Adrenal gland (tissue), 12 donors: ENCODE results near the gene ARHGAP26. TPM values are rescaled to one million over a fixed set of nuclear protein-coding genes. Genes with fewer than 3 reads are reported as not detected.

Source experiments
- DNase-seq, 7 donors: peaks; one replicate each; pipeline ENCODE4 v3.0.0-alpha.2; 2019 to 2020
- H3K27ac ChIP-seq, 5 donors: fragments of 200-600 bp; sonication (generic) in 4 of 5; 1 replicate in 3 of 5; 2 replicates in 2 of 5; pipeline versions ENCODE4 v1.5.1 to v1.8.0; 2016 to 2020; ENCODE audit warnings: mild to moderate bottlenecking in 1 of 5
- H3K27me3 ChIP-seq: fragments of 200-600 bp; 2 replicates; pipeline ENCODE4 v1.8.0; 2021
- H3K36me3 ChIP-seq, 2 donors: fragments of 200-600 bp; replicated peaks in 1 of 2; 1 replicate in 1 of 2; 2 replicates in 1 of 2; pipeline versions ENCODE4 v1.5.1 to v1.8.0; 2018 to 2022
- H3K4me1 ChIP-seq, 2 donors: fragments of 200-600 bp; replicated peaks in 1 of 2; 1 replicate in 1 of 2; 2 replicates in 1 of 2; pipeline versions ENCODE4 v1.5.1 to v1.8.0; 2018 to 2021
- H3K4me3 ChIP-seq, 4 donors: fragments of 200-600 bp; sonication (generic) in 3 of 4; one replicate each; pipeline ENCODE4 v1.5.1; 2016 to 2018
- H3K9me3 ChIP-seq, 3 donors: fragments of 200-600 bp; sonication (generic) in 1 of 3; replicated peaks in 1 of 3; 1 replicate in 2 of 3; 2 replicates in 1 of 3; pipeline versions ENCODE4 v1.5.1 to v1.8.0; 2016 to 2021
- CTCF ChIP-seq, 6 experiments: fragments of 450-650 bp in 4 of 6; fragments of 200-600 bp in 2 of 6; sonication (generic) in 1 of 6; IDR thresholded peaks; 1 replicate in 5 of 6; 2 replicates in 1 of 6; pipeline versions ENCODE4 v1.5.1 to v1.8.0; 2016 to 2021; ENCODE audit warnings: antibody characterized with exemption in 6 of 6, mild to moderate bottlenecking in 2 of 6, moderate library complexity in 1 of 6
- POLR2A ChIP-seq, 2 donors: fragments of 450-650 bp; IDR thresholded peaks; one replicate each; pipeline ENCODE4 v1.6.1; 2017; ENCODE audit warnings: antibody characterized with exemption in 2 of 2, mild to moderate bottlenecking in 2 of 2, moderate library complexity in 1 of 2
- WGBS, 4 donors: extraction: QIAGEN DNeasy Blood & Tissue Kit in 2 of 4; methylation state at CpG; one replicate each; pipeline versions ENCODE4 v1.1.5 to v1.1.7; 2013 to 2017; 5-methylcytosine and 5-hydroxymethylcytosine counted together
- intact Hi-C, 2 donors: fragments of 100-400 bp; cut with DNase I; formaldehyde crosslinking; loops; one replicate each; pipeline versions ENCODE4 v1.14.1 to v1.15.0; 2022 to 2023
- polyA plus RNA-seq, 3 donors: library from polyadenylated mRNA; stranded (reverse); fragments of 200-250 nt in 2 of 3; fragments of 350-450 nt in 1 of 3; fragmentation: Illumina TruSeq in 1 of 3; extraction: RNeasy Lipid Tissue Mini Kit (QIAGEN cat#74804) in 1 of 3; gene quantifications; one replicate each; pipeline ENCODE4 v1.2.3, GENCODE V29; 2013 to 2014
- total RNA-seq, 9 donors: library from RNA; depleted of rRNA in 4 of 9; stranded (reverse); fragments of >200 nt in 4 of 9; fragments of 120-200 nt in 1 of 9; fragmentation: NEBNext Ultra II Directional in 1 of 9; extraction: Animal tissue kit (Norgen Biotek cat#: 25700) in 1 of 9; gene quantifications; one replicate each; pipeline versions ENCODE4 v1.1.0 to v1.2.4, GENCODE V29; 2013 to 2023
- donor health status: healthy with polysubstance abuse.
- donor health status: Bipolar disorder and iron deficiency.
- donor health status: DM: yes; HTN: yes; CAD: no.
- donor health status: DM: no; HTN: no; CAD: no.
- donor health status: DM: no; HTN: no; CAD: no.
- donor health status: DM: yes; HTN: yes; CAD: no.

The ARHGAP26 gene
- total and polyA plus RNA-seq, 12 donors: 3.0 to 21.7 (median 10.8) TPM

DNA sequence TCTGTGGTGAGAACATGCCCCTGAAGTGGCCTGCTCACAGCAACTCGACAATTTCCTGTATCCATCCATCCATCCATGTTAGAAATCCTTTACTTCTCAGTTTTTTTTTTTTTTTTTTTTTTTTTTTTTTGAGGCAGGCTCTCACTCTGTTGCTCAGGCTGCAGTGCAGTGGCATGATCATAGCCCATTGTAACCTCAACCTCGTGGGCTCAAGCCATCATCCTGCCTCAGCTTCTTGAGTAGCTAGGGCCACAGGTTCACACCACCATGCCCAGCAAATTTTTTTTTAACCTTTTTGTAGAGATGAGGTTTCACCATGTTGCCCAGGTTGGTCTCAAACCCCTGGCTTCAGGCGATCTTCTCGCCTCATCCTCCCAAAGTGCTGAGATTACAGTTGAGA, 259.1 kb downstream of the ARHGAP26 start:
- Histone ChIP-seq H3K4me3 (no peak overlapping the region), H3K27me3 (no peaks in the 10 kb centered on the region), H3K27ac (no peak overlapping the region), H3K36me3 (no peaks in the 10 kb centered on the region), H3K9me3 (no peaks in the 10 kb centered on the region), H3K4me1 (no peaks in the 10 kb centered on the region)
- DNase-seq: no peak
- intact Hi-C loops: no loop called here
- TF ChIP-seq POLR2A (IDR thresholded peaks at IDR 0.05) (no peak), CTCF (IDR thresholded peaks at IDR 0.05) (no peak)
- WGBS, 4 donors: 82 to 93% (median 87%) methylated on average over 4 of the region's 4 CpGs

DNA sequence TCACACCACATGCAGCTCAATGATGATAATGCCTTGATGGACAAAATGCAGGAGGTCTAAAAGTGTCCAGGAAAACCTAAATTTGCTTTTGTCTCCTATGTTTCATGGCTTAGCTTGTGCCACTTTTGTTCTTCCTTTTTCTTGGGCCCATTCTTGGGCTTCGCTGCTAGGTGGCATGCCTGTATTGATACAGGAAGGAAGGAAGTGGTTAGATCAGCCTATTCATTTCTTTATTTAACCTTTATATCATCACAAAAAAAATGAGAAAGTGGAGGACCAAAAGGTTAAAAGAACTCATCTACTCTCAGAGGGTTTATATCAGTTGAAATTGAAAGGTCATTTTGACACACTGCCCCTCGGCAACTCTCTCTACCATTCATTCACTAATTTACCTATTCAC, 260.2 kb downstream of the ARHGAP26 start:
- intact Hi-C loops: no loop called here
- no peaks in the 10 kb centered on the region for H3K27me3 ChIP-seq
- TF ChIP-seq POLR2A (IDR thresholded peaks at IDR 0.05): no peak
- no peak for TF ChIP-seq CTCF (IDR thresholded peaks at IDR 0.05)
- no peaks in the 10 kb centered on the region for H3K4me1 ChIP-seq
- DNase-seq: no peak
- H3K27ac ChIP-seq: no peak overlapping the region
- H3K36me3 ChIP-seq: no peaks in the 10 kb centered on the region
- 73 to 81% (median 78%) methylated on average over 2 of the region's 2 CpGs for WGBS, 4 donors
- H3K9me3 ChIP-seq: no peaks in the 10 kb centered on the region
- no peak overlapping the region for H3K4me3 ChIP-seq

DNA sequence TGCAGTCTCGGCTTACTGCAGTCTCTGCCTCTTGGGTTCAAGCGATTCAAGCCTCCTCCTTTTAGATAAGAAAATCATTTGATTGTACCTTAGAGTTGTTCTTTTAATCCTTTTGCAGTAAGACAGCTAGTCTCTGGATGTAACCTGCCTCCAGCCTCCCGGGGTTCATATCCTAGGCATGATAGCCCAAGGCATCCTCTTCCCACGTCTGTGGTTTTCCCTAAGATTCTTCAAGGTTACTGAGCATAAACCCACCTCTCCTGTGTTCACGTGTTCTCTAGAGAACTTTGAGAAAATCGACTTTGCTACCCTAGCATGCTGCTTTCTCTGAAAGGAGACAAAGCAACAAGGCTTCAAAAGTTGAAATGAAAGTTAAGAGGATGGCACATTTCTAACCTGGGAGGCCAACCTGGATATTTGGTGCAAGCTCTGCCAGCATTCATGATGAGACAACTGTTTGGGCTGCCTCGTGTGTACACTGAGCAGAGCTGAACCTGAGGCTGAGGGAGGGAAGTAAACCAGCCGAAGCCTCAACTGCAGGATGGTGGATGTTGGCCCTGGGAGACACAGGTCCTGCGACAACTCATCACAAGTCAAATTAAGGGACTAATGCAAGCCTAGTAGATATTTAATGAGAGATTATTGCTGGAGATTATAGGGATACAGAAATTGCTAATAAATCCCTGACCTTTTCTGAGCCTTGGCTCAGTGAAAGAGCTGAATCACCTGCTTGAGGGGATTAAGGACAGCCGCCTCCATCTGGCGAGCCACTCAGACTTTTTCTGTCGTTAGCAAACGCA, 261.8 kb downstream of the ARHGAP26 start:
- WGBS, 4 donors: 71 to 77% (median 73%) methylated on average over 13 of the region's 13 CpGs
- Histone ChIP-seq H3K36me3 (no peaks in the 10 kb centered on the region), H3K9me3 (no peaks in the 10 kb centered on the region), H3K27me3 (no peaks in the 10 kb centered on the region), H3K4me1 (no peaks in the 10 kb centered on the region), H3K4me3 (no peak overlapping the region), H3K27ac (no peak overlapping the region)
- intact Hi-C loops: no loop called here
- no peak for DNase-seq
- no peak for TF ChIP-seq POLR2A (IDR thresholded peaks at IDR 0.05)
- no peak for TF ChIP-seq CTCF (IDR thresholded peaks at IDR 0.05)

DNA sequence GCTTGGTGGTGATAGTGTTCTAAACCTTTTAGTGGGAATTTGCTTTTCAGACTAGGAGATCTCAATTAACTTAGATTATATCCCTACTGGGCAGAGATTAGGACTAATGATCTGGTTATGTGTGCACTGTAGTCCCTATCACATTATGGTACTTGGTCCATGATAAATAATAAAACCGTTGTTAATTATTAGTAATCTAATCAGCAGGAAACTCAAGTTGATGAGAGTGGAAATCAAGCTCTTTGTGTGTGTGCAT, 262.3 kb downstream of the ARHGAP26 start:
- Histone ChIP-seq H3K4me1 (no peaks in the 10 kb centered on the region), H3K27ac (no peak overlapping the region), H3K36me3 (no peaks in the 10 kb centered on the region), H3K9me3 (no peaks in the 10 kb centered on the region), H3K4me3 (no peak overlapping the region), H3K27me3 (no peaks in the 10 kb centered on the region)
- 69 to 86% (median 77%) methylated on average over 1 of the region's 1 CpG for WGBS, 4 donors
- no peak for DNase-seq
- intact Hi-C loops: no loop called here
- no peak for TF ChIP-seq POLR2A (IDR thresholded peaks at IDR 0.05)
- TF ChIP-seq CTCF (IDR thresholded peaks at IDR 0.05): no peak
